Loucy (cell line): ENCODE results near the gene BBOF1.

Source experiments
- EZH2phosphoT487 ChIP-seq: fragments of 200-600 bp; IDR thresholded peaks from 2 replicates; pipeline ENCODE4 v1.6.1; 2018; ENCODE audit warnings: antibody characterized with exemption, mild to moderate bottlenecking, moderate library complexity, borderline replicate concordance
- TF ChIP-seq, protein P1 (sequence below): fragments of 200-600 bp; sonication (generic); conservative IDR thresholded peaks from 2 replicates; pipeline ENCODE4 v1.5.1; 2014; ENCODE audit warnings: mild to moderate bottlenecking, antibody characterized with exemption, low read length

DNA sequence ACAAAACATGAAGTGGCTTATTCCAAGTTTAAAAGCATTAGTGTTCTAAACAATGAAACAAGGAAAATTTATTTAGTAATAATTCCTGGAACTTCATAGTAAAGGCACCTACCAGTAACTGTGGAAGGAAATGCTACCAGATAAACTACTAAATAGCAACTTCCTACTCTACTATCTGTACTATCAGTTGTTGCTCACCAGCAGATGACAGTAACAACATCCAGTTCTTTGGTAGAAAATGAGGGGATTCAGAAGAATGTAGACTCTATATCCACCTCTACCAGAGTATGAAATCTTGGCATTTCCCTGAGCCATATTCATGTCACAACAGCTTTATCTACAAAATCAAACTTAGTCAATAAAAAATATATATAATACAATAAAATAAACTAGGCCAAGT lies 3.2 kb upstream of the BBOF1 start:
- TF ChIP-seq, protein P1, sequence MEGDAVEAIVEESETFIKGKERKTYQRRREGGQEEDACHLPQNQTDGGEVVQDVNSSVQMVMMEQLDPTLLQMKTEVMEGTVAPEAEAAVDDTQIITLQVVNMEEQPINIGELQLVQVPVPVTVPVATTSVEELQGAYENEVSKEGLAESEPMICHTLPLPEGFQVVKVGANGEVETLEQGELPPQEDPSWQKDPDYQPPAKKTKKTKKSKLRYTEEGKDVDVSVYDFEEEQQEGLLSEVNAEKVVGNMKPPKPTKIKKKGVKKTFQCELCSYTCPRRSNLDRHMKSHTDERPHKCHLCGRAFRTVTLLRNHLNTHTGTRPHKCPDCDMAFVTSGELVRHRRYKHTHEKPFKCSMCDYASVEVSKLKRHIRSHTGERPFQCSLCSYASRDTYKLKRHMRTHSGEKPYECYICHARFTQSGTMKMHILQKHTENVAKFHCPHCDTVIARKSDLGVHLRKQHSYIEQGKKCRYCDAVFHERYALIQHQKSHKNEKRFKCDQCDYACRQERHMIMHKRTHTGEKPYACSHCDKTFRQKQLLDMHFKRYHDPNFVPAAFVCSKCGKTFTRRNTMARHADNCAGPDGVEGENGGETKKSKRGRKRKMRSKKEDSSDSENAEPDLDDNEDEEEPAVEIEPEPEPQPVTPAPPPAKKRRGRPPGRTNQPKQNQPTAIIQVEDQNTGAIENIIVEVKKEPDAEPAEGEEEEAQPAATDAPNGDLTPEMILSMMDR, result no peak
- no peak for TF ChIP-seq EZH2phosphoT487
